ENCODE measurements around the gene PHF21B. TPM values are rescaled to one million over a fixed set of nuclear protein-coding genes. Genes with fewer than 3 reads are reported as not detected.

Gene PHF21B
- polyA plus RNA-seq, 3 donors from 2014 or later = not detected

- Mint-ChIP-seq H3K4me3 (no peak overlapping the region), H3K36me3 (no peaks in the 10 kb centered on the region), H3K27ac (no peak overlapping the region), H3K4me1 (no peaks in the 10 kb centered on the region), H3K9me3 (no peaks in the 10 kb centered on the region), H3K27me3 (ENCODE audit: low read depth in 3 of 3) (peaks cover 2 to 10% (median 6%) of the 10 kb centered on the region in 3 donors)
- DNase-seq = no peak
Measured at GRCh38 chr22:44994399-44995104, 15.3 kb downstream of the PHF21B start.

- no peak overlapping the region for H3K4me3 Mint-ChIP-seq
- no peak overlapping the region for H3K27ac Mint-ChIP-seq
- H3K4me1 Mint-ChIP-seq = no peaks in the 10 kb centered on the region
- H3K27me3 Mint-ChIP-seq (ENCODE audit: low read depth in 3 of 3) = peaks cover 3 to 6% (median 4%) of the 10 kb centered on the region in 3 donors
- DNase-seq = no peak
- H3K36me3 Mint-ChIP-seq = no peaks in the 10 kb centered on the region
- H3K9me3 Mint-ChIP-seq = no peaks in the 10 kb centered on the region
Measured at GRCh38 chr22:44992166-44992565, 17.6 kb downstream of the PHF21B start.

GRCh38 chr22:44991218-44991617 lies 18.6 kb downstream of the PHF21B start:
- no peak overlapping the region for H3K27ac Mint-ChIP-seq
- H3K27me3 Mint-ChIP-seq (ENCODE audit: low read depth in 3 of 3) = peaks cover 0 to 4% (median 2%) of the 10 kb centered on the region in 3 donors
- no peaks in the 10 kb centered on the region for H3K36me3 Mint-ChIP-seq
- DNase-seq = no peak
- H3K4me1 Mint-ChIP-seq = no peaks in the 10 kb centered on the region
- H3K4me3 Mint-ChIP-seq = no peak overlapping the region
- no peaks in the 10 kb centered on the region for H3K9me3 Mint-ChIP-seq

- Mint-ChIP-seq H3K27me3 (ENCODE audit: low read depth in 3 of 3) (peaks cover 0 to 4% (median 2%) of the 10 kb centered on the region in 3 donors), H3K27ac (no peak overlapping the region), H3K9me3 (no peaks in the 10 kb centered on the region), H3K4me3 (no peak overlapping the region), H3K4me1 (no peaks in the 10 kb centered on the region), H3K36me3 (no peaks in the 10 kb centered on the region)
- no peak for DNase-seq
Measured at GRCh38 chr22:44990810-44991209, 19.0 kb downstream of the PHF21B start.

GRCh38 chr22:44990328-44990727 lies 19.5 kb downstream of the PHF21B start:
- Mint-ChIP-seq H3K27ac (no peak overlapping the region), H3K4me3 (no peak overlapping the region), H3K9me3 (no peaks in the 10 kb centered on the region), H3K27me3 (ENCODE audit: low read depth in 3 of 3) (peaks cover 0 to 4% (median 2%) of the 10 kb centered on the region in 3 donors), H3K4me1 (no peaks in the 10 kb centered on the region), H3K36me3 (no peaks in the 10 kb centered on the region)
- no peak for DNase-seq

- no peak overlapping the region for H3K4me3 Mint-ChIP-seq
- no peaks in the 10 kb centered on the region for H3K36me3 Mint-ChIP-seq
Measured at GRCh38 chr22:44988671-44989070, 21.1 kb downstream of the PHF21B start.

GRCh38 chr22:44986926-44987325 lies 22.9 kb downstream of the PHF21B start:
- Mint-ChIP-seq H3K4me3 (no peak overlapping the region), H3K36me3 (no peaks in the 10 kb centered on the region), H3K9me3 (no peaks in the 10 kb centered on the region), H3K27me3 (ENCODE audit: low read depth in 3 of 3) (peaks cover 0 to 4% (median 2%) of the 10 kb centered on the region in 3 donors), H3K4me1 (peaks cover 0 to 1% of the 10 kb centered on the region in 2 donors), H3K27ac (no peak overlapping the region)
- no peak for DNase-seq

More at GRCh38 chr22:44988671-44989070, 21.1 kb downstream of the PHF21B start:
- H3K27ac Mint-ChIP-seq = no peak overlapping the region
- DNase-seq = no peak
- no peaks in the 10 kb centered on the region for H3K4me1 Mint-ChIP-seq
- H3K27me3 Mint-ChIP-seq (ENCODE audit: low read depth in 3 of 3) = peaks cover 0 to 4% (median 2%) of the 10 kb centered on the region in 3 donors
- H3K9me3 Mint-ChIP-seq = no peaks in the 10 kb centered on the region

GRCh38 chr22:44985906-44986527 lies 23.8 kb downstream of the PHF21B start:
- no peak for DNase-seq
- Mint-ChIP-seq H3K9me3 (no peaks in the 10 kb centered on the region), H3K36me3 (no peaks in the 10 kb centered on the region), H3K4me1 (peaks cover 0 to 1% of the 10 kb centered on the region in 2 donors), H3K27me3 (ENCODE audit: low read depth in 3 of 3) (peaks cover 0 to 4% (median 2%) of the 10 kb centered on the region in 3 donors), H3K27ac (no peak overlapping the region), H3K4me3 (no peak overlapping the region)

GRCh38 chr22:44983878-44984482 lies 25.8 kb downstream of the PHF21B start:
- H3K4me3 Mint-ChIP-seq = no peak overlapping the region
- peaks cover 0 to 1% of the 10 kb centered on the region in 2 donors for H3K4me1 Mint-ChIP-seq
- H3K36me3 Mint-ChIP-seq = no peaks in the 10 kb centered on the region
- H3K27me3 Mint-ChIP-seq (ENCODE audit: low read depth in 3 of 3) = peaks cover 1 to 4% (median 2%) of the 10 kb centered on the region in 3 donors
- H3K9me3 Mint-ChIP-seq = no peaks in the 10 kb centered on the region
- peak overlapping the region in 1 of 6 donors; percentile 35 for H3K27ac Mint-ChIP-seq
- no peak for DNase-seq

GRCh38 chr22:44982445-44982844 lies 27.4 kb downstream of the PHF21B start:
- Mint-ChIP-seq H3K4me3 (no peak overlapping the region), H3K27ac (no peak overlapping the region), H3K27me3 (ENCODE audit: low read depth in 3 of 3) (peaks cover 0 to 8% (median 5%) of the 10 kb centered on the region in 3 donors), H3K36me3 (no peaks in the 10 kb centered on the region), H3K4me1 (peaks cover 0 to 1% of the 10 kb centered on the region in 2 donors), H3K9me3 (no peaks in the 10 kb centered on the region)
- DNase-seq = no peak

- DNase-seq = no peak
- Mint-ChIP-seq H3K9me3 (no peaks in the 10 kb centered on the region), H3K4me3 (no peak overlapping the region), H3K27ac (no peak overlapping the region), H3K36me3 (no peaks in the 10 kb centered on the region), H3K4me1 (peaks cover 0 to 1% of the 10 kb centered on the region in 2 donors), H3K27me3 (ENCODE audit: low read depth in 3 of 3) (peaks cover 0 to 8% (median 5%) of the 10 kb centered on the region in 3 donors)
Measured at GRCh38 chr22:44981857-44982256, 27.9 kb downstream of the PHF21B start.

GRCh38 chr22:44979154-44979553 lies 30.7 kb downstream of the PHF21B start:
- Mint-ChIP-seq H3K4me1 (peaks cover 0 to 1% of the 10 kb centered on the region in 2 donors), H3K36me3 (no peaks in the 10 kb centered on the region), H3K27ac (no peak overlapping the region)

GRCh38 chr22:44975427-44976262 lies 34.2 kb downstream of the PHF21B start:
- no peak overlapping the region for H3K4me3 Mint-ChIP-seq
- H3K27ac Mint-ChIP-seq = no peak overlapping the region
- H3K4me1 Mint-ChIP-seq = no peaks in the 10 kb centered on the region
- peaks cover 4 to 14% (median 5%) of the 10 kb centered on the region in 3 donors for H3K27me3 Mint-ChIP-seq (ENCODE audit: low read depth in 3 of 3)
- peak; percentile 37 to 45 (median 40) for DNase-seq
- no peaks in the 10 kb centered on the region for H3K36me3 Mint-ChIP-seq
- H3K9me3 Mint-ChIP-seq = no peaks in the 10 kb centered on the region

More at GRCh38 chr22:44979154-44979553, 30.7 kb downstream of the PHF21B start:
- H3K4me3 Mint-ChIP-seq = no peak overlapping the region
- H3K27me3 Mint-ChIP-seq (ENCODE audit: low read depth in 3 of 3) = peaks cover 2 to 13% (median 5%) of the 10 kb centered on the region in 3 donors
- no peak for DNase-seq
- no peaks in the 10 kb centered on the region for H3K9me3 Mint-ChIP-seq
